H1 (cell line): Measurements from ENCODE around the gene ZSCAN4. TPM values are rescaled to one million over a fixed set of nuclear protein-coding genes. Genes with fewer than 3 reads are reported as not detected.
A peak's percentile ranks its signal among the peaks of the same experiment; 100 is the strongest.

ENCODE experiments used
- CTCF ChIA-PET: fragments of 300-600 bp; sonication (Branson Sonifier 250); formaldehyde crosslinking; loops from one replicate; lab custom pipeline; 2021; ENCODE audit not compliant: partially characterized antibody; lab: Charles Lee
- POLR2A ChIA-PET: fragments of 300-600 bp; sonication (Branson Sonifier 250); formaldehyde crosslinking; loops from one replicate; lab custom pipeline; 2021; ENCODE audit warnings: inconsistent platforms; ENCODE audit not compliant: partially characterized antibody; lab: Charles Lee
- DNase-seq, 2 experiments: peaks; one replicate each; pipeline versions ENCODE4 v3.0.0 to v3.0.0-alpha.2; 2010 to 2022; ENCODE audit warnings: low spot score in 2 of 2, low read depth in 1 of 2, mixed read lengths in 1 of 2
- FAIRE-seq: peaks from 2 replicates; lab custom pipeline; 2011; peaks lifted over from hg19 to GRCh38; lab: Jason Lieb, UNC
- H2AFZ ChIP-seq: 2 replicates; pipeline ENCODE4 v1.8.1; 2012; ENCODE audit warnings: low read length, inconsistent platforms
- H2AK5ac ChIP-seq: 2 replicates; pipeline ENCODE4 v1.6.1; 2013; ENCODE audit warnings: low read depth, low read length
- H2BK120ac ChIP-seq: replicated peaks from 2 replicates; pipeline ENCODE3; 2013; ENCODE audit warnings: low read depth, low read length, inconsistent platforms
- H2BK12ac ChIP-seq: 2 replicates; pipeline ENCODE4 v1.6.1; 2013; ENCODE audit warnings: low read depth, low read length
- H2BK15ac ChIP-seq: 2 replicates; pipeline ENCODE4 v1.6.1; 2013; ENCODE audit warnings: low read length
- H2BK20ac ChIP-seq: 2 replicates; pipeline ENCODE4 v1.6.1; 2013; ENCODE audit warnings: low read length
- H2BK5ac ChIP-seq: 2 replicates; pipeline ENCODE4 v1.6.1; 2013; ENCODE audit warnings: low read depth, low read length
- H3K14ac ChIP-seq: 2 replicates; pipeline ENCODE4 v1.6.1; 2013; ENCODE audit warnings: inconsistent platforms; ENCODE audit not compliant: insufficient read length
- H3K18ac ChIP-seq: 2 replicates; pipeline ENCODE4 v1.6.1; 2013; ENCODE audit warnings: low read length; ENCODE audit errors: extremely low read depth
- H3K23ac ChIP-seq: 2 replicates; pipeline ENCODE4 v1.6.1; 2013; ENCODE audit warnings: inconsistent platforms; ENCODE audit not compliant: insufficient read length
- H3K23me2 ChIP-seq: 2 replicates; pipeline ENCODE4 v1.6.1; 2013; ENCODE audit warnings: low read depth, low read length
- H3K27ac ChIP-seq: 2 replicates; pipeline ENCODE4 v1.6.1; 2011; ENCODE audit warnings: low read depth, low read length, inconsistent platforms
- H3K27me3 ChIP-seq, 4 experiments: replicated peaks in 1 of 4; 1 replicate in 1 of 4; 2 replicates in 3 of 4; pipeline versions ENCODE4 v1.6.1 to v1.8.1; 2011 to 2013; ENCODE audit warnings: low read length in 3 of 4, mild to moderate bottlenecking in 3 of 4, inconsistent platforms in 2 of 4, mixed read lengths in 2 of 4, moderate library complexity in 1 of 4; ENCODE audit not compliant: control insufficient read depth in 3 of 4, insufficient read depth in 3 of 4; ENCODE audit errors: extremely low read depth in 1 of 4
- H3K36me3 ChIP-seq, 4 experiments: 2 replicates each; pipeline versions ENCODE4 v1.6.1 to v1.8.1; 2011 to 2013; ENCODE audit warnings: mild to moderate bottlenecking in 4 of 4, low read length in 3 of 4, moderate library complexity in 2 of 4, control low read depth in 1 of 4, inconsistent platforms in 1 of 4; ENCODE audit not compliant: insufficient read depth in 4 of 4, control insufficient read depth in 2 of 4
- H3K4ac ChIP-seq: replicated peaks from 2 replicates; pipeline ENCODE3; 2013; ENCODE audit warnings: low read length, low read depth, mixed read lengths, inconsistent platforms; ENCODE audit not compliant: insufficient read length
- H3K4me1 ChIP-seq, 4 experiments: replicated peaks in 1 of 4; 1 replicate in 1 of 4; 2 replicates in 3 of 4; pipeline versions ENCODE4 v1.6.1 to v1.8.1; 2011 to 2013; ENCODE audit warnings: low read length in 3 of 4, inconsistent platforms in 2 of 4, mixed read lengths in 1 of 4; ENCODE audit not compliant: insufficient read depth in 4 of 4, control insufficient read depth in 3 of 4
- H3K4me2 ChIP-seq, 2 experiments: 2 replicates each; pipeline versions ENCODE4 v1.6.1 to v1.8.1; 2011 to 2013; ENCODE audit warnings: low read depth in 2 of 2, low read length in 2 of 2, control low read depth in 1 of 2, inconsistent platforms in 1 of 2, mild to moderate bottlenecking in 1 of 2; ENCODE audit not compliant: insufficient read depth in 1 of 2
- H3K4me3 ChIP-seq, 4 experiments: fragments of 200-600, 300-600 bp in 1 of 4; sonication (generic), shearing (Covaris generic), sonication (Bioruptor Twin) in 1 of 4; 2 replicates each; pipeline versions ENCODE4 v1.5.1 to v1.8.1; 2011 to 2016; ENCODE audit warnings: low read length in 4 of 4, low read depth in 3 of 4, control low read depth in 2 of 4, inconsistent platforms in 2 of 4, mild to moderate bottlenecking in 2 of 4, mixed read lengths in 1 of 4, moderate library complexity in 1 of 4; ENCODE audit not compliant: insufficient read depth in 2 of 4; ENCODE audit errors: extremely low read depth in 1 of 4
- H3K56ac ChIP-seq: replicated peaks from 2 replicates; pipeline ENCODE3; 2013; ENCODE audit warnings: low read depth, mild to moderate bottlenecking, mixed read lengths, low read length, inconsistent platforms; ENCODE audit not compliant: insufficient read length
- H3K79me1 ChIP-seq: 2 replicates; pipeline ENCODE4 v1.6.1; 2013; ENCODE audit warnings: low read depth, low read length, control low read depth
- H3K79me2 ChIP-seq, 2 experiments: 2 replicates each; pipeline versions ENCODE4 v1.6.1 to v1.8.1; 2012 to 2013; ENCODE audit warnings: low read length in 2 of 2, mild to moderate bottlenecking in 2 of 2, inconsistent platforms in 1 of 2; ENCODE audit not compliant: insufficient read depth in 2 of 2, control insufficient read depth in 1 of 2
- H3K9ac ChIP-seq, 4 experiments: replicated peaks in 1 of 4; 1 replicate in 1 of 4; 2 replicates in 3 of 4; pipeline versions ENCODE4 v1.6.1 to v1.8.1; 2011 to 2013; ENCODE audit warnings: low read depth in 3 of 4, low read length in 3 of 4, control low read depth in 2 of 4, mild to moderate bottlenecking in 2 of 4, moderate library complexity in 2 of 4, inconsistent platforms in 1 of 4; ENCODE audit errors: extremely low read depth in 1 of 4
- H3K9me3 ChIP-seq, 2 experiments: 2 replicates each; pipeline versions ENCODE4 v1.6.1 to v1.8.1; 2012 to 2013; ENCODE audit warnings: mild to moderate bottlenecking in 2 of 2, moderate library complexity in 2 of 2, control low read depth in 1 of 2, inconsistent platforms in 1 of 2, low read depth in 1 of 2, low read length in 1 of 2, mixed read lengths in 1 of 2; ENCODE audit not compliant: insufficient read depth in 2 of 2
- H4K20me1 ChIP-seq, 2 experiments: replicated peaks in 1 of 2; 2 replicates each; pipeline versions ENCODE3 to v1.8.1; 2011 to 2013; ENCODE audit warnings: inconsistent platforms in 2 of 2, low read length in 2 of 2, mild to moderate bottlenecking in 1 of 2; ENCODE audit not compliant: insufficient read depth in 2 of 2, control insufficient read depth in 1 of 2
- H4K5ac ChIP-seq: 2 replicates; pipeline ENCODE4 v1.6.1; 2013; ENCODE audit warnings: low read length, low read depth, mixed read lengths, inconsistent platforms; ENCODE audit not compliant: insufficient read length
- H4K8ac ChIP-seq: 2 replicates; pipeline ENCODE4 v1.8.0; 2013; ENCODE audit warnings: mild to moderate bottlenecking, moderate library complexity, low read length, inconsistent platforms; ENCODE audit not compliant: insufficient read depth; ENCODE audit errors: extremely low read depth
- H4K91ac ChIP-seq: replicated peaks from 2 replicates; pipeline ENCODE3; 2013; ENCODE audit warnings: low read length, mixed read lengths, inconsistent platforms; ENCODE audit not compliant: insufficient read length
- CEBPB ChIP-seq: IDR thresholded peaks from 2 replicates; pipeline ENCODE4 v1.6.1; 2012; ENCODE audit warnings: low read depth, low read length
- CTCF ChIP-seq, 3 experiments: IDR thresholded peaks; 1 replicate in 2 of 3; 2 replicates in 1 of 3; pipeline versions ENCODE4 v1.5.1 to v1.6.1; 2011; ENCODE audit warnings: low read length in 3 of 3, mild to moderate bottlenecking in 3 of 3, inconsistent platforms in 2 of 3, low read depth in 1 of 3, moderate library complexity in 1 of 3; ENCODE audit not compliant: insufficient read depth in 1 of 3; ENCODE audit errors: control extremely low read depth in 1 of 3
- KDM5A ChIP-seq: fragments of 200-600 bp; IDR thresholded peaks from 2 replicates; pipeline ENCODE4 v1.7.1; 2012; ENCODE audit warnings: mild to moderate bottlenecking, low read length, inconsistent platforms, mixed read lengths
- MAX ChIP-seq: IDR thresholded peaks from 2 replicates; pipeline ENCODE4 v1.6.1; 2012; ENCODE audit warnings: inconsistent platforms
- NANOG ChIP-seq: IDR thresholded peaks from 2 replicates; pipeline ENCODE4 v1.6.1; 2011; ENCODE audit warnings: low read length, low read depth, mild to moderate bottlenecking, inconsistent platforms; ENCODE audit not compliant: insufficient read depth, poor library complexity, severe bottlenecking
- RAD21 ChIP-seq, 2 experiments: IDR thresholded peaks in 1 of 2; conservative IDR thresholded peaks in 1 of 2; 2 replicates each; pipeline ENCODE4 v1.6.1; 2011; ENCODE audit warnings: low read depth in 2 of 2, low read length in 2 of 2, improper control_type of control experiment in 1 of 2, inconsistent platforms in 1 of 2, mild to moderate bottlenecking in 1 of 2, moderate library complexity in 1 of 2
- RFX5 ChIP-seq: IDR thresholded peaks from 2 replicates; pipeline ENCODE4 v1.6.1; 2011; ENCODE audit warnings: low read depth, low read length, improper control_type of control experiment, borderline replicate concordance
- SP4 ChIP-seq: IDR thresholded peaks from 2 replicates; pipeline ENCODE4 v1.6.1; 2012; ENCODE audit warnings: low read length, inconsistent platforms
- TEAD4 ChIP-seq: IDR thresholded peaks from 2 replicates; pipeline ENCODE4 v1.6.1; 2012; ENCODE audit warnings: low read depth, low read length, inconsistent platforms, mixed read lengths
- YY1 ChIP-seq: IDR thresholded peaks from 2 replicates; pipeline ENCODE4 v1.6.1; 2011; ENCODE audit warnings: low read depth, mild to moderate bottlenecking, low read length
- WGBS, 2 experiments: shearing (Covaris generic) in 1 of 2; methylation state at CpG; one replicate each; pipeline versions ENCODE4 v1.1.6 to v1.1.7; 2013 to 2015; ENCODE audit warnings: low lambda C conversion rate in 2 of 2, mixed read lengths in 2 of 2, inconsistent platforms in 1 of 2, low coverage in 1 of 2, missing lambda C conversion rate in 1 of 2; ENCODE audit not compliant: insufficient replicate concordance in 2 of 2, insufficient coverage in 1 of 2, insufficient read length in 1 of 2; ENCODE audit errors: extremely low coverage in 1 of 2, missing lambda C conversion rate in 1 of 2; 5-methylcytosine and 5-hydroxymethylcytosine counted together
- polyA plus RNA-seq, 7 experiments: library from polyadenylated mRNA; depleted of rRNA in 3 of 7; stranded (reverse) in 5 of 7; unstranded in 2 of 7; fragments of >200 nt in 5 of 7; fragments of 200-250 nt in 2 of 7; gene quantifications; 1 replicate in 5 of 7; 2 replicates in 1 of 7; 4 replicates in 1 of 7; pipeline versions ENCODE4 v1.2.1 to v1.2.3, GENCODE V29; 2011 to 2013; ENCODE audit warnings: missing spikeins in 2 of 7, mixed read lengths in 2 of 7
- total RNA-seq: library from RNA; stranded (reverse); fragmentation: NEBNext Ultra II Directional; extraction: Animal tissue kit (Norgen Biotek cat#: 25700); gene quantifications from 2 replicates; pipeline ENCODE4 v1.2.1, GENCODE V29; 2021

The ZSCAN4 gene
- total and polyA plus RNA-seq, 2 of the 8 experiments (the other 6 are each of a cell fraction or from before 2014, with no cell fraction given): not detected

- Histone ChIP-seq H2BK20ac (no peak overlapping the region), H4K8ac (no peak overlapping the region), H3K9ac (no peak overlapping the region), H3K4me2 (peak overlapping the region in 1 of 2 experiments; percentile 47; a peak in 2 of 4 replicates), H2BK12ac (no peak overlapping the region), H3K9me3 (no peaks in the 10 kb centered on the region), H3K4ac (no peak overlapping the region), H4K91ac (no peak overlapping the region), H4K20me1 (no peaks in the 10 kb centered on the region), H3K56ac (no peak overlapping the region), H3K18ac (peak overlapping the region; percentile 66), H2BK15ac (no peak overlapping the region), H3K27me3 (peaks cover 0 to 2% (median 0%) of the 10 kb centered on the region in 4 experiments; a peak in 1 of 7 replicates), H3K79me1 (no peaks in the 10 kb centered on the region), H2BK120ac (no peak overlapping the region), H3K36me3 (no peaks in the 10 kb centered on the region), H3K14ac (no peak overlapping the region), H2AFZ (peak overlapping the region; percentile 95), H3K27ac (no peak overlapping the region), H3K4me3 (no peak overlapping the region), H3K23me2 (no peaks in the 10 kb centered on the region; the same call in 1 of the 2 replicates), H4K5ac (no peak overlapping the region), H2BK5ac (peak overlapping the region; percentile 37; the same call in 1 of the 2 replicates), H3K79me2 (no peaks in the 10 kb centered on the region), H2AK5ac (0 out of 2 replicates have a peak overlapping the region, but pooled peaks have one; percentile 13), H3K4me1 (peaks cover 0 to 2% (median 0%) of the 10 kb centered on the region in 4 experiments; a peak in 1 of 7 replicates), H3K23ac (no peak overlapping the region)
- ChIA-PET POLR2A (interaction anchor here (1.1 to 2.3 kb wide), 3 partner anchors 13 to 55 kb away, joined by 4 to 15 read pairs (median 4); no protein-coding TSS in a partner anchor), CTCF (interaction anchor here (0.8 to 2.9 kb wide), 7 partner anchors 13 to 52 kb away, joined by 3 to 14 read pairs (median 3); partner anchors contain the start of genes ZNF530 and ZNF551)
- DNase-seq: peak in 1 of 2 experiments; percentile 46
- FAIRE-seq: no peak
- WGBS, 2 experiments: 80% methylated on average over 6 of the region's 6 CpGs; no CpG with 5 or more reads in 1 of the 2 experiments
- TF ChIP-seq CTCF (IDR thresholded peaks at IDR 0.05; ENCODE audit: control extremely low read depth in 1 of 3, insufficient read depth in 1 of 3, low read depth in 1 of 3, low read length in 3 of 3) (peak in 2 of 3 experiments; percentile 27 to 47; a peak in 2 of 4 replicates), MAX (no peak), YY1 (no peak), RAD21 (IDR thresholded peaks at IDR 0.05 in 1 of 2, conservative IDR thresholded peaks at IDR 0.05 in 1 of 2; ENCODE audit: low read depth in 2 of 2, low read length in 2 of 2) (peak in 1 of 2 experiments; percentile 19; a peak in 2 of 4 replicates), CEBPB (no peak), NANOG (no peak), RFX5 (no peak), KDM5A (no peak), SP4 (no peak), TEAD4 (no peak)
Observed at GRCh38 chr19:57651654-57651996, 17.1 kb upstream of the ZSCAN4 start.
